Muscle of back (tissue), 13 donors: ENCODE measurements around the gene GLB1L2. TPM values are rescaled to one million over a fixed set of nuclear protein-coding genes. Genes with fewer than 3 reads are reported as not detected.
A peak's percentile ranks its signal among the peaks of the same experiment; 100 is the strongest.
"Not testable (repeated sequence)": the region's sequence is repeated elsewhere in the genome, so short reads cannot be mapped to it uniquely, and the experiment has no call there.

Source experiments
- DNase-seq, 3 donors: peaks; one replicate each; pipeline versions ENCODE4 v3.0.0 to v3.0.0-alpha.2; 2013
- long read RNA-seq, 9 donors: transcript quantifications; one replicate each; lab custom pipeline, GENCODE V29; 2026
- polyA plus RNA-seq, 10 donors: library from polyadenylated mRNA; unstranded; fragments of 120-200 nt; gene quantifications; one replicate each; pipeline ENCODE4 v1.2.1, GENCODE V29; 2013; ENCODE audit not compliant: insufficient read length in 10 of 10

GLB1L2 gene, protein sequence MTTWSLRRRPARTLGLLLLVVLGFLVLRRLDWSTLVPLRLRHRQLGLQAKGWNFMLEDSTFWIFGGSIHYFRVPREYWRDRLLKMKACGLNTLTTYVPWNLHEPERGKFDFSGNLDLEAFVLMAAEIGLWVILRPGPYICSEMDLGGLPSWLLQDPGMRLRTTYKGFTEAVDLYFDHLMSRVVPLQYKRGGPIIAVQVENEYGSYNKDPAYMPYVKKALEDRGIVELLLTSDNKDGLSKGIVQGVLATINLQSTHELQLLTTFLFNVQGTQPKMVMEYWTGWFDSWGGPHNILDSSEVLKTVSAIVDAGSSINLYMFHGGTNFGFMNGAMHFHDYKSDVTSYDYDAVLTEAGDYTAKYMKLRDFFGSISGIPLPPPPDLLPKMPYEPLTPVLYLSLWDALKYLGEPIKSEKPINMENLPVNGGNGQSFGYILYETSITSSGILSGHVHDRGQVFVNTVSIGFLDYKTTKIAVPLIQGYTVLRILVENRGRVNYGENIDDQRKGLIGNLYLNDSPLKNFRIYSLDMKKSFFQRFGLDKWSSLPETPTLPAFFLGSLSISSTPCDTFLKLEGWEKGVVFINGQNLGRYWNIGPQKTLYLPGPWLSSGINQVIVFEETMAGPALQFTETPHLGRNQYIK
- 1 to 10 TPM in 2 of 10 donors, under 1 TPM in 8; 0.50 to 1.2 (median 0.71) TPM for polyA plus RNA-seq
- long read RNA-seq, donor 1, result 0 reads
- long read RNA-seq, donor 2, result 0 reads
- long read RNA-seq, donor 3, result 0 reads
- long read RNA-seq, donor 4, result 0 reads
- long read RNA-seq, donor 5, result 0 reads
- long read RNA-seq, donor 6, result 0 reads
- long read RNA-seq, donor 7, result 0 reads
- long read RNA-seq, donor 8, result 0 reads
- long read RNA-seq, donor 9, result 0 reads

DNA sequence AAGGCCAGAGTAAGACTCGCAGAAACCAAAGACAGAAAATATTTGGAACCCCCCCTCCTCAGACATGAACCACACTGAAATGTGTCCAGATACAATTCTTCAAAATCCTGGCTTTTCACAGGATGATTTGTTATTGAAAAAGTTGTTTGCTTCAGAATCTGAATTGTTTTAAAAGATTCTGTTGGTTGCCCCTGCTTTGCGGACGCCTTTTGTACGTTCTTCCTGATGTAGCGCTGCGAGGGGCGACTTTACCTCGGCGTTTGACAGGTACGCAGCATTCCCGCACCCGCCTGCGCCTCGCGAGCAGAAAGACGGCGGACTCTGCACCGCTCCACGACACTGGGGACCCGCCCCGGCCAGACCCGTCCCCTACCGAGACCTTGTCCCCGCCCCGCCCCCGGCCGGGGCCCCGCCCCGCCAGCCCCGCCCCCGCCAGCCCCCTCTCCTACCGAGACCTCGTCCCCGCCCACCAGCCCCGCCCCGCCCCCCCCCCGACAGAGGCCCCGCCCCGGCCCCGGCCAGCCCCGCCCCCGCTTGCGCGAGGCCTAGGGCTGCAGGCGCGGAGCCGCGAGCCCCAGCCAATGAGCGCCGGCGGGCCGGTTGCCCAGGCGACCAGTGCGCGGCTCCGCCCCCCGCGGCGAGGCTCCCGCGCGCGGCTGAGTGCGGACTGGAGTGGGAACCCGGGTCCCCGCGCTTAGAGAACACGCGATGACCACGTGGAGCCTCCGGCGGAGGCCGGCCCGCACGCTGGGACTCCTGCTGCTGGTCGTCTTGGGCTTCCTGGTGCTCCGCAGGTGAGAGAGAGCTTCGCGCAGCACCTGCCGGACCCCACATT lies at the start of gene GLB1L2:
Gene GLB1L2, plus strand, starts transcription at position 635 of the 835 bp plus-strand sequence. Its CDS starts 74 bp downstream, at position 709.
- DNase-seq, result peak; percentile 30 to 61 (median 43)

DNA sequence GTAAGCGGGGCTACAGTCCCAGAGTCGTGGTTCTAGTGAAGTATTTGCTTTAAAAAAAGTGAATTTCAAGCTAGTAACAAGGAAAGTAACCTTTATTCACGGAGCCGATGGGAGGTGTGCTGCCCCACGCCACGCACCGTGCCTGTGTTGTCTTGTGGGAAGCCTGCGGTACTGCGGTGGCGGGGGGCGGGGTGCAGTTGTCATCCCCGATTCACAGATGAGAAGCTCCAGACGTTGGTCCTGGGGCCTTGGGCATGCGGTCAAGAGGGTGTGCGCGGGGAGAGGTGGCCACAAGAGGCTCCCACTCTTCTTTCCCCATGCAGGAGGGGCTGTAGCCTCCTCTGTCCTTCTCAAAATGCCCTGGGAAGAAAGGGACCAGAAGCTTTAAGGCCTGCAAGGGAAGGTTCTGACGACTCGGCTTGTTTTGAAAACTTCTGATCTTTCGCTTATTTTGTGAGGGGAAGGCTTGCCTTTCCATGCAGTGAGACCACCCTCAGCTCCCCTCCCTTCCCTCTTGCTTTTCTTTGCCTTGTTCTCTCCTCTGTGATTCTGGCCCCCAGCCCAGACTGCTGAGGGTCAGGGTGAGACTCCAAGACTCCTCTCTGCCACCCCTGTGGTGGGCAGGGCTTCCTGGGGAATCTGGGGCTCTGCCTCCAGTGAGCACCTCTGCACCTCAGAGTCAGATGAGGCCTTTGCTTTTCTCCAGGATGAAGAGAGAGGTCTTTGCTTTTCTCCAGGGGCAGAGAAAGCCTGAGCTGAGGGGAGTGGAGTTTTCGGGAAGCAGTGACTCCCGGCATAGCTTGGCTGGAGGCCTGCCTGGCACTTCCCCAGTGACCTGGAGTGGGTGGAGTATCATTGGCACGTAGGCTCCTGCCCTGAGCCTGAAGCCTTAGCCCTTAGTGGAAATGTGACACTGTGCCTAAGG lies 49.4 kb upstream of the GLB1L2 start:
- DNase-seq, result no peak

DNA sequence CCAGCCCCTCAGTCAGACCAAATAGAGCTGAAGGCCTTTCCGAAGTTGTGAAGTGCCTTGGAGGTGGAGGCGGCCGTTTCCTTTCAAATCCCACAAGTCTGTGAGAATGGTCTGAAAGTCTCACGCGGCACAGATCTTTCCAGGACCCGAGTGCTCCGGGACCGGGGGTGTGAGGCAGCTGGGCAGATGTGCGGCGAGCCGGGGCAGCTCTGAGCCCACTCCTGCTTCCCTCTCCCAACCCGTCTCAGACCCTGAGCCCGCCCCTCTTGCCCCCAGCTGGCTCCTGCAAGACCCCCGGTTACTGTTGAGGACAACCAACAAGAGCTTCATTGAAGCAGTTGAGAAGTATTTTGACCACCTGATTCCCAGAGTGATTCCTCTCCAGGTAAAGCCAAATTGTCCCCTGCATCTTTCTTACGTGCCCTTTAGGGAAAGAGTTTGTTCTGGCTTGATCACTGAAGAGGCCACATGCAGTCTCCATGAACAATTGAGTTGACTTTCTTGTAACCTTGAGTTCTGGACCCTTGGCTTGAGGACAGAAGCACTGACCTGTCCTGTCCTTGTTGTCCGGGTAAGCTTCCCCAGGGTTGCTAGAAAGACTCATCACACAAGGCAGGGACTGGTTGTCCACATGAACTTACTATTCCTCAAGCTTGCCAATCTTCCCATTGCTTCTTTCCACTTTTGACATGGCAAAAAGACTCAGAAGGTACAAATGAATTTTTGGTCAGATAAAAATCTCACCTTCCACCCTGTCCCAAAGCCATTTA lies 48.1 kb upstream of the GLB1L2 start:
- no peak for DNase-seq

DNA sequence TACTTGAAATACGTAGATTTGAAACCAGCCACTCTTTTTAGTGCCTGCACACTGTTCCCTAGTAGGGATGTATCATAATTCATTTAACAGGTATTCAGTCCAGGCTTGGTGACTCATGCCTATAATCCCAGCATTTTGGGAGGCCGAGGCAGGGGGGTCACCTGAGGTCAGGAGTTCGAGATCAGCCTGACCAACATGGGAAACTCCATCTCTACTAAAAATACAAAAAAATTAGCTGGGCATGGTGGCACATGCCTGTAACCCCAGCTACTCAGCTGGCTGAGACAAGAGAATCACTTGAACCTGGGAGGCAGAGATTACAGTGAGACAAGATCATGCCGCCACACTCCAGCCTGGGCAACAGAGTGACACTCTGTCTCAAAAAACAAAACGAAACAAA lies 47.4 kb upstream of the GLB1L2 start:
- not testable (repeated sequence) for DNase-seq

DNA sequence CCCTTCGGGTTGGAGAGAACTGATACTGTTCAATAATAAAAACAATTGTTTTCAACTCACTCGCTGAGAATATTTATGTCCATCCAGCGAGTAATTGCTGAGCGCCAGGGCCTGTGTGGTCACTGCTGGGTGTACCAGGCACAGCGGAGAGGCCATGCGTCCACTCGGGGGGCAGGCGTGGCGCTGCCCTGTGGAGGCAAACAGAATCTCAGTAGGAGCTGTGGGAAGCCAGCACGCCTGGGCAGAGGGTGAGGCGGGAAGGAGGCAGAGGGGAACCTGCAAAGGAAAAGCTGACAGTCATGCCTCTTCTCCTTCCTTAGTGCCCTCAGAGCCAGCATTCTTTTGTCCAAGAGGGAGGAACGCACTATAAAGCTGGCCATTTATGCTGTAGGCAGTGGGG lies 44.2 kb upstream of the GLB1L2 start:
- DNase-seq, result no peak

DNA sequence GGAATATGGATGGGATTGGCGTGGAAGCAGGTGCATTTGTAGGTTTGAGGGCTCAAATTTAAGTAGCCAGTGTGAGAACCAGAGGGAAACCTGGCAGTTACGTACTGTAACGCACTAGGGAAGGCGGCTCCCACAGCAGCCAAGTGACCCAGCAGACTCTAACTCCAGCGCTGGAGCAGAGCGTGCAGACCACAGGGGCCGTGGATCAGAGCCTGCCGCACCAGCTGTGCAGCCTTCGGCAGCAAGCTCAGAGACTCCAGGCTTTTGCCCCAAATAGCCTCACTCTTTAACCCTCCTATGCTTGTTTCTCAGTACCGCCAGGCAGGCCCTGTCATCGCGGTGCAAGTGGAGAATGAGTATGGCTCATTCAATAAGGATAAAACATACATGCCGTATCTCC lies 43.3 kb upstream of the GLB1L2 start:
- no peak for DNase-seq

DNA sequence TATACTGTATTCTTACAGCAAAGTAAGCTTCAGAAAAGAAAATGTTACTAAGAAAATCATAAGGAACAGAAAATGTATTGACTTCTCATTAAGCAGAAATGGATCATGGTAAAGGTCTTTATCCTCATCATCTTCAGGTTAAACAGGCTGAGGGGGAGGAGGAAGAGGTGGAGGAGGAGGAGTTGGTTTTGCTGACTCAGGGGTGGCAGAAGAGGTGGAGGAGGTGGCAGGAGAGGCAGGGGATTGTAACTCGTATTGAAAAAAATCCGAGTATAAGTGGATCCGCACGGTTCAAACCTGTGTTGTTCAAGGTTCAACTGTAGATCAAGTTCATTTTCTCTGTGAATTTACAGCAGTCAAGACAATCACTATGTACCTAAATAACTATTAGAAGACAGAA lies 42.6 kb upstream of the GLB1L2 start:
- no peak for DNase-seq

DNA sequence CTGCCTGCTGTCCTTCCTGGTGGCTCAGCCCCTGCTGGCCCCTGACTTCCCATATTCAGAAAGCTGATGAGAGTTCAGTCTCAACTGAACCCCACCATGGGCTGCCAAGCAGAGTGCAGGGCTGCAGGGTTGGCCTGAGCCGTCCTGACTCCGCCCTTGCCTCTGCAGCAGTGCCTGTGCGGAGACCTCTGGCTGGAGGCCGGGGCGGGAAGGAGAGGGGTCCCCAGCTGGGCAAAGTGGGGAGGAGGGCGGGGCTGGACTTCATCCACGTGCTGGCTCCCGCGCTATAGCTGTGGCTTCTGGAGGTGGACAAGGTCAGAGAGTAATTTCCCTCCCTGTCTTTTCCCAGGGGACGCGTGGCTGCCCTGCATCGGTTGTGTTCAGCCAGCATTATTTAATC lies 42.0 kb upstream of the GLB1L2 start:
- peak in 2 of 3 donors; percentile 34 to 59 for DNase-seq

DNA sequence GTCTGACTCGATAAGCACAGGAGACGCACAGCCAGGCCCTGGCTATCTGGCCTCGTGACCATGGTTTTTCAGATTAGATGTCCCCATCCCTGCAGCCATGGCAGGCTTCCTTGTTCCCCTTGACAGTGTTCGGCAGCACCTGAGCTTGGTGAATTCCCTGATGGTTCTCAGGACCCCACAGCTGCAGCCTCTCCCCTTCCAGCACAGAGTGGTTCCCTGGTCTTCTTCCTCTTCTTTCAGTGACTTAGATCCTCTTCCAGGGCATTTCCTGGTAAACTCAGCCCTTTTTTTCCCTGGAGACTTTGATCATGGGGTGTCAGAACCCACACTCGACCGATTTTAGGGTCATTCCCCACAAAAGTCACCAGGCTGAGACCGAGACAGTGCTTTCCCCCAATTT lies 41.1 kb upstream of the GLB1L2 start:
- no peak for DNase-seq

DNA sequence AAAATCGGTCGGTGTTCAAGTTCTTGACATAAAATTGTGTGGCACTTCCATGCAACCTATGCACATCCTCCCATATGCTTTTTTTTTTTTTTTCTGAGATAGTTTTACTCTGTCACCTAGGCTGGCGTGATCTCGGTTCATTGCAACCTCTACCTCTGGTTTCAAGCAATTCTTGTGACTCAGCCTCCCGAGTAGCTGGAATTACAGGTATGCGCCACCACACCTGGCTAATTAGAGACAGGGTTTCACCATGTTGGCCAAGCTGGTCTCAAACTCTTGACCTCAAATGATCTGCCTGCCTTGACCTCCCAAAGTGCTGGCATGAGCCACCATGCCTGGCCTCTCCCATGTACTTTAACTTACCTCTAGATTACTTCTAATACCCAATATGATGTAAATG lies 40.6 kb upstream of the GLB1L2 start:
- DNase-seq, result no peak

DNA sequence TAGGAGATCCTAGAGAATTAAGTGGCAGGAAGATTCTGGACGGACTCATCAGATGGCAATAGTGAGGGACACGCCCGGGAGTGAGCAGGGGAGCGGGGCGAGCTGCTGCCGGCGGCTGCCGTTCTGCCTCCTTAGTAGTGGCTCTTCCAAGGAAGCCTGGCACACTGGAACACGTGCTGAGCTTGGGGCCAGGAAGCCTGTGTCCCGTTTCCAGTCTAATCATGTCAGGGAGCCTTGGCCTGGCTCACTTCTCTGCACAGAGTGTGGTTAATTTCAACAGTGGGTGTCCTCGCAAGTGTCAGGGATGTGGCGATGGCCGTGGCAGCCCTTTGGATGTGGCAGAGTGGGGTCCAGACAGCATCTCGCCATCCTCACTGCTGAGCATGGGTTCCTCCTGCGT lies 39.1 kb upstream of the GLB1L2 start:
- no peak for DNase-seq

DNA sequence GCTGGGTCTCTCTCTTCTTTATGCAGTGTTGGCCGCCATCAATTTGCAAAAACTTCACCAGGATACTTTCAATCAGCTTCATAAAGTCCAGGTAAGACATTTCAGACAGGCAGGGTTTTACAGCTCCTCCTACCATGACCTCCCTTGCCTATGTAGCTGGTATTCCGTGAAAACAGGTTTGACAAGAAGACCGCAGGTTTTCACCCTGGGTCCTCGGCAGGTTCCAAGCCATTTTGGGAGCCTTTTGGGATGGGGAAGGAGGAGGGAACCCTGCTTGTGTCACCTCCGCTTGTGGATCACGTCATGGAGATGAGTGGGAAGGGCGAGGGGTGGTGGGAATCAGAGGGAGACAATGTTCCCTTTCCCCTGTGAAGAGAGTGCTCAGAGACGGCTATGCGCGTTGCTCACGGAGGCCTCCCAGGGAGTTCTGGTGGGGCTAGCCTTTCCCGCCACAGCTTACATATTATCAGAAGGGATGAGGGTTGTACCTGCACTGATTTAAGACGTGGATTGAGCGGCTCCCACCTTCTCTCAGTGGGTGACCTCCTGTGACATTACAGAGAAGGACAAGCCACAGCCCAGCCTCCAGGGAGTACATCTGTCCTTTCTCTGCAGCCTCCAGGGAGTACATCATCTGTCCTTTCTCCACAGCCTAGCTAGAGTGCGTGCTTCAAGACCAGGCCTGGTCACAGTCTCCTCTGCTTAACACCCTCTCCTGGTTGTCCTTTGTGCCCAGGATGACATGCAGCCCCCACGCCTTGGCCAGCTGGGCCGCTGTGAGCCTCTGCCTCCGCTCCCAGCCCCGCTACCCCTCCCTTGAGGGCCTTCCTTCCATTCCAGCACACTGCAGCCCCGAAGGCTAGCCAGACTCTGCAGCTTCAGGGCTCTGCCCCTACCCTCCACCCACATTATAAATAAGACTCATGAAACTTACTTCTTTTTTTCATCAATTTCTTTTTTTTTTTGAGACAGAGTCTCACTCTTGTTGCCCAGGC lies 38.4 kb upstream of the GLB1L2 start:
- DNase-seq, result no peak

DNA sequence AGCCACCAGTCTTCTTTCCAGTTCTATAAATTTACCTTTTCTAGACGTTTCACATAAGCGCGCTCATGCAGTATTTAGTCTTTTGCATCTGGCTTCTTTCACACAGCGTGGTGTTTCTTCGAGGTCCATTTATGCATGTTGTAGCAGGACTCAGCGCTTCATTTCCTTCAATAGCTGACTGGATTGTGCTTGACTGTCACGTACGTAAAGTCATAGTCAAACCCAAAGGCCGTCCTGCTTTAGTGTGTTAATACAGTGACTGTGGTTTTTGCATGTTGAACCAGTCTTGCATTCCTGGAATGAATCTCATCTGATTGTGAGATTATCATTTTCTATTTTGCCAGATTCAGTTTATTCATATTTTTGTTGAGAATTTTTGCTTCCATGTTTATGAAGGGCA lies 37.1 kb upstream of the GLB1L2 start:
- DNase-seq, result no peak

DNA sequence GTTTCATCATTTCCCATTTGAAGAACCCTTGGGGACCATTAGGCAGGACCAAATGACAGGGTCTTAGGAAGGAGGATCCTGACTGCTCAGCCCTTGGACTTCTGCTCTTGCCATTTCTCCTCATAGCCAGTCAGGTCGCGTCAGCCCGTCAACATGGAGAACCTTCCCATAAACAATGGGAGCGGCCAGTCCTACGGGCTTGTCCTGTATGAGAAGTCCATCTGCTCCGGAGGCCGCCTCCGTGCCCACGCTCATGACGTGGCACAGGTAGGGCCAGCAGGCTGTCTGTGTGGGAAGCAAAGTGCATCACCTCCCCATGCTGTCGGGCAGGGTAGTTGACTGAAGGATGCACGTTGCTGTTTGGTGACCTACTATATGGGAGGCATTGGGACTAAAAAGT lies 19.6 kb upstream of the GLB1L2 start:
- no peak for DNase-seq

DNA sequence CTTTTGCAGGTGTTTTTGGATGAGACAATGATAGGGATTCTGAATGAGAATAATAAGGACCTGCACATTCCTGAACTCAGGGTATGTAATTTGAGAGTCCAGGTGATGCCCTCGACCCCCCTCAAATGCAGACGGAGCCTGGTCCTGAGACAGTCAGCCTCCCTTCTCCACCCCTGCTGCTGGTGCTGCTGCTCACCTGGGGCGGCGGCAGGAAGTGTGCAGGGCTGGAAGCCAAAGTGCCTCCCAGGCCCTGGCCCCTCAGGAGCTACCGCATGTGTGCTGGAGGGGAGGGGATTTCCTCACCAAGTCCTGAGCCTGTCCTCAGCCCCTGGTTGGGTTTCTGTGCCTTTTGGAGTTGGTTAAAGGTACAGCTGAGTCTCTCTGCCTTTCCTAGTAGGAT lies 19.0 kb upstream of the GLB1L2 start:
- no peak for DNase-seq

DNA sequence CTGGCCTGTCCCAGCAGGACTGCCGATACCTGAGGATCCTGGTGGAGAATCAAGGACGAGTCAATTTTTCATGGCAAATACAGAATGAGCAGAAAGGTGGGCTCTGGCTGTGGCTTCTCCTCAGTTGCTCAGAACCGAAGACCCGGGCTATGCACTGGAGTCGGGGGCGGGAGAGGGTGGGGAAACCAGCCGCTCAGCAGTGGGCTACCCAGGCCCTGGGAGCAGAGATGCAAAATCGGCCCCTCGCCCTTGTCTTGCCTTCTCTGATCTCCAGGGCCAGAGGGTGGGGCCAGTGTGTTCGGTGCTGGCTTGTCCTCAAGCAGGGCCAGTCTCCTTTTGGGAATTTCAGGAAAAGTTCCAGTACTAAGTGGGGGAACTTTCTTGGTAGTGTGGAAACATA lies 18.4 kb upstream of the GLB1L2 start:
- no peak for DNase-seq

DNA sequence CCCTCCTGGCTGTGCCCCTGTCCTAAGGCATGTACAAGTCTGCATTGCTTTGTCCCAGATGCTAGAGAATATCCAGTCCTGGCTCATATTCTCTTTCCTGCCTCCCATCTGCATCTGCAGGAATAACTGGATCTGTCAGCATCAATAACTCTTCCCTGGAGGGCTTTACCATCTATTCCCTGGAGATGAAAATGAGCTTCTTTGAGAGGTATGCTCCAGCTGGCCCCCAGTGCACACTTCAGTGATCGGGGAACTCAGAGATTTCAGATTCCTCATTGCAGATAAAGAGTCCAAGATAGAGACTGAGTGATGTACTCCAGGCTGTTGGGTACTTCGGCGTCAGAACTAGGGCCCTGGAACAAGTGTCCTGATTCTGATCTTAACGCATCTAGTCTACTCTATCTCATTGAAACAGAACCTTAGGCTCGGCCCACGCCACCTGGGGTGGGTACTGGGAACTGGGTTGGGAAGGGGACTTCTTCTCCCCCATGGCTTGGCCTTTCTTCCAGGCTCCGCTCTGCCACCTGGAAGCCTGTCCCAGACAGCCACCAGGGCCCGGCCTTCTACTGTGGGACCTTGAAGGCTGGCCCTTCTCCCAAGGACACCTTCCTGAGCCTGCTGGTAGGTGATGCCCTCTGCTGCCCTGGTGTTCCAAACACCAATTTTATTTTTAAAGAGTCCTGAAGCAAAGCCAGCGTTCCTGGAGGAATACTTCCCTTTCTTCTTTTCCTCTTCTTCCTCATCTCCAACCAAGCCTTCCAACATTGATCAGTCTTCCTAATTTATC lies 17.8 kb upstream of the GLB1L2 start:
- no peak for DNase-seq

DNA sequence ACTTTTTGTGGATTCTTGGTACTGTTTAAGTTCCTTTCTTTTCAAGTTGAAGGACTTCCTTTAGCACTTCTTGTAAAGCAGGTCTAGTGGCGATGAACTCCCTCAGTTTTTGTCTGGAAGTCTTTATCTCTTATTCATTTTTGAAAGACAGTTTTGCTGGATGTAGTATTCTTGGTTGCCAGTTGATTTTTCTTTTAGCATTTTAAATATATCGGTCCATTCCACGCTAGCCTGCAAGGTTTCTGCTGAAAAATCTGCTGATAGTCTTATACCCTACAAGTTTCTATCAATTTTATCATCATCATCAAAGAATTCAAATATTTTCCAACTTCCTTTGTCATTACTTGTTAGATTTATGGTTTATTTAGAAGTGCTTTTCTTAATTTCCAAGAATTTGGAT lies 14.7 kb upstream of the GLB1L2 start:
- DNase-seq, result no peak
